ENCODE results near the gene ACY1.
A peak's percentile ranks its signal among the peaks of the same experiment; 100 is the strongest.

ACY1 gene

DNA sequence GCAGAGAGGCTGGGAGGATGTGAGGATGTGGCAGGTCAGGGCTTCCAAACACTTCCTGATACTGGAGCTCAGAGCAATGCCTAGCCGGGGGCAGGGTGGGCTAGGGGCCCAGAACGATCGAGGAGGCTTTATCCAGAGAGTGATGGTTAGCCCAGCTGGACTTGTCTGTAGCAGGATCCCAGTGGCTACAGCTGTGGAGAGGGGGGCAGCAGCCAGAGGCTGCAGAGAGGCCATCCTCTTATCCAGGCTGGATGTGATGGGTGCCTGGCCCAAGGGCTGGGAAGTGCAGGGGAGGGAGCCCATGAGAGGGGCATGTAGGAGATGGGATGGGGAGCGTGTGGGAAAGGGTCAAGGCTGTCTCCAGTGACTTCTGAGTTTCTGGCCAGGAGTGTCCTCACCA lies 36.5 kb upstream of the ACY1 start:
- DNase-seq = no peak

DNA sequence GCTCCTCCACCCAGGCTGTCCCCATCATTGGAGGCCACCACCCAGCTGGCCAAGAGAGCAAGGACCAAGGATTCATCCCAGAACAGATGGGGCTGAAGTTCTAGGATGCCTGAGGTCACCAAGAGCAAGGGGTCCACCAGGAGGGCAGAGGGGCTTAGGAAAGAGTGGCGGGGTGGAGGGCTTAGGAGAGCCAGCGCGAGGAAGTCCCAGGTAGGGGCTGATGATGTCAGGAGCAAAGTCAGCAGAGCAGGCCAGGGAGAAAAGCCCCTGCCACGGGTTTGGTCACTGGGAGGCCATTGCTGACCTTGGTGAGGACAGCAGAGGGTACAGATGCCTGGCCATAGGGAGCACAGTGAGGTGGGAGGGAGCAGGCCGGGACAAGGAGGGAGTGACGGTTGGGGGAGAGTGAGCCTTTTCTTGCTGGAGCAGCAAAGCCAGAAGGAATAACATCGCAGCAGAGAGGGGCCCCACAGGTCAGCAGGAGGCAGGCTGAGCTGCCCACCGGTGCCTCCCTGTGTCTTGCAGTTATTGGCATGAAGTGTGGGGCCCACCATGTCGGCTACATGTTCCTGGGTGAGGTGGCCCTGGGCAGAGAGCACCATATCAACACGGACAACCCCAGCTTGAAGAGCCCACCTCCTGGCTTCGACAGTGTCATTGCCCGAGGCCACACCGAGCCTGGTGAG lies 36.0 kb upstream of the ACY1 start:
- DNase-seq = no peak

DNA sequence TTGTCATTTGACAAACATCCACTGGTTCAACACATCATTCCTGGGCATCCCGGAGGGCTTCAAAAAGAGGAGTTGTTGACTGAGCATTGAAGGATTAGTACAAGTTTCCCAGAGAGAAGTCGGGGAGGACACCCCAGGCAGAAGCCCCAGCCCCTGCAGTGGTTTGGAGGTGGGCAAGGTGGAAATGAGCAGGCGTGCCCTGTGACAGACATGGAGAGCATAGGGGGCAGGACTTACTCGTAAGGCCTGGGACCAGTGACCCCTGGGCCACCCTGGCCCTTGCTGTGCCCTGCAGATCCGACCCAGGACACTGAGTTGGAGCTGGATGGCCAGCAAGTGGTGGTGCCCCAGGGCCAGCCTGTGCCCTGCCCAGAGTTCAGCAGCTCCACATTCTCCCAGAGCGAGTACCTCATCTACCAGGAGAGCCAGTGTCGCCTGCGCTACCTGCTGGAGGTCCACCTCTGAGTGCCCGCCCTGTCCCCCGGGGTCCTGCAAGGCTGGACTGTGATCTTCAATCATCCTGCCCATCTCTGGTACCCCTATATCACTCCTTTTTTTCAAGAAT lies 35.2 kb upstream of the ACY1 start:
- no peak for DNase-seq

DNA sequence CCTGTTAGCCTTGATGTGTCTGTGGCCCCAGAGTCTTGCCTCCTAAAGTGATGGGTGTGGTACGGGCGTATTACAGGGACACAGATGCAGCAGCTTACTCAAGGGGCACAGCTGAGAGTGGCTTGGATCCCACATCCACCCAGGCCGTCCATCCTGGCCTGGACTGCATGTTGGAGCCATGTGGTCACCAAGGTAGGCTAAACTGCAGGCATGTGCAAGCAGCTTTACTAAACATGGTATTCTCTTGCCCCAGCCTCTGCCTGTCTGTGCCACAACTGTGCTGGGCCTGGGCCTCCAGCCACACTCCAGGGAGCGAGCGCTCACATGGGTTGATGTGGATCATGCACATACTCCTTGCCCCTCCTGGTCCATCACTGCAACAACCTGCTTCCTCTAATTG lies 34.2 kb upstream of the ACY1 start:
- DNase-seq = no peak

DNA sequence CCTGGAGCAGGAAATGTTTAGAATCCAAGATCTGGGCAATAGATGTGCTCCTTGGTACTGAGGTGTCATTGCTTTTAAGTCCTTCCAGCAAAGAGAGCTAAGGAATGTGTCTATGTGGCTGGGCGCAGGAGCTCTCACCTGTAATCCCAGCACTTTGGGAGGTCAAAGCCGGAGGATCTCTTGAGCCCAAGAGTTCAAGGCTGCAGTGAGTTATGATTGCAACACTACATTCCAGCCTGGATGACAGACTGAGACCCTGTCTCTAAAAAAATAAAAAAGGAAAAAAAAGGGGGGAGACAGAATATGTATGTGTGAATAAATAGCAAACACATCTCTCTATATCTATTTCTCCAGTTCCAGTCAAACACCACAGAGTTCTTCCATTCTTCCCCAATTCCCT lies 32.4 kb upstream of the ACY1 start:
- no peak for DNase-seq

DNA sequence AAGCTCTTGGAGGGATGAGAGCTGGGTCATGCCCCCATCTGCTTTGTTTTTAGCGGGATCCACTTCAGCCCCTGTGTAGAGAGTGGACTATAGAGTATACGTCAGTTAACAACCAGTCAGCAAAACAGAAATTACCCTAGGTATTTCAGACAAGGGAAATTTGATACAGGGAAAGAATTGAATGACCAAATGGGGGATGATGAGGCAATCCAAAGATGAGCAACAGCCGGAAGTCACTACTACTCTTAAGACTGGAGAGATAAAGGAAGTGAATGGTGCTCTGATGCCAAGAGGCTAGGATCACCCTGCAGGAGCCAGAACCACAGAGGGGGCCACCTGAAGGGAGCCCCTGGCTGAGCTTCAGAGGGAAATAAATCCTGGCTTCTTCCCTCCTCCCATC lies 29.9 kb upstream of the ACY1 start:
- DNase-seq = peak in 1 of 2 donors; percentile 20

DNA sequence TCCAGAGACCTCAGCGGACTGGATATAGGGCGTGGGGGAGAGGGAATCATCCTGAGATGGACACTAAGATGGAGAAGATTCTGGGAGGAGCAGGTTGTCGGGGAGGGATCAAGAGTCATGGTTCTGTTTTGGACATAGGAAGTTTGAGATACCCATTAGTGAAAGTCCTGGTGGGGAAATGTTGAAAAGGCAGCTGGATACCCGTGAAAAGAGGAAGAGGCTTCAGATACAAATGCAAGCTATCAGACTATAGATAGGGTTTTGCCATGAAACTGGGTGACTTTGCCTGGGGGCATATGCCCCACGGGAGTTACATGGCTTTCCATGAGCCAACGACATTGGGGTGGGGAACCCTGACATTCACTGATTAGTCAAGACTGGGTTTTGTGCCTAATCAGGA lies 29.2 kb upstream of the ACY1 start:
- no peak for DNase-seq

DNA sequence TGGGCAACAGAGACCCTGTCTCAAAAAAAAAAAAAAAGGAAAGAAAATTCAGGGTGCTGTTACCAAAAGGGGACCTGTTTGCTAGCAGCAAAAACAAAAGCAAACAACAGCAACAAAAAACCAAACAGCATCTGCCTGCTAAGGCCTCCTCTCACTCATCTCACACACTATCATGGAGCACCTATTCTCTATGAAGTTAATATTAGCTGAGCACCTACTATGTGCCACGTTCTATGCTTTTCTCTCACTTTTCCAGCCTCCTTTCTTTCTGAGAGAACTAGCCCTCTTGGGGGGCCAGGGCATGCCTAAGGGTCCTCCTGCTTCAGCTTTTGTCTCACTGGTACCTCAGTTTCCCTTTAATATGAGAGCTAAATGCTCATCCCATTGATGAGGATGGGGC lies 28.6 kb upstream of the ACY1 start:
- no peak for DNase-seq

DNA sequence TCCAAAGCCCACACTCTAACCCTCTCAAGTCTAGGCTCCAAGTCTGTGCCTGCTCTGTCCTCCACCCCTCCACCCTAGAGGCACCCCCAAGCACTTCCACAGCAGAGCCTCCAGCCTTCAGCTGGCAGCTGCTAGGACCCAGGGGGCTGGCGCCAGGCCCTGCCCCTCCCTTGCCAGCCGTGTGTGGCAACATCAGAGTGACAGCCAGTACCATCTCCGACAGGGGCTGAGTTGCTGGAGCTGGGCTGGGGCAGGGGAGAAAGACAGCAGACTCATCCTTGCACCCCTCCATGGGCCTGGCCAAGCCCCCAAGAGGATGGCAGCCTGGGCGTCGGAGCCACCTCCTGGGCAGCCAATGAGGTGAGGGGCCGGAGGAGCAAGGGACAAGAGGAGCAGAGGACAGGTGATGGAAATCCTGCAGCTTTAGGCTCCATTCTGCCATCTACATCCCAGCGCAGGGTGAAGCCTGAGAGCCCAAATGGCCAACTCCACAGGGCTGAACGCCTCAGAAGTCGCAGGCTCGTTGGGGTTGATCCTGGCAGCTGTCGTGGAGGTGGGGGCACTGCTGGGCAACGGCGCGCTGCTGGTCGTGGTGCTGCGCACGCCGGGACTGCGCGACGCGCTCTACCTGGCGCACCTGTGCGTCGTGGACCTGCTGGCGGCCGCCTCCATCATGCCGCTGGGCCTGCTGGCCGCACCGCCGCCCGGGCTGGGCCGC lies 28.0 kb upstream of the ACY1 start, which contains the start of gene GPR62:
Gene GPR62 (plus strand): TSS at position 207 of the 718 bp plus-strand sequence. CDS start 272 bp downstream, at position 479.
- no peak for DNase-seq

DNA sequence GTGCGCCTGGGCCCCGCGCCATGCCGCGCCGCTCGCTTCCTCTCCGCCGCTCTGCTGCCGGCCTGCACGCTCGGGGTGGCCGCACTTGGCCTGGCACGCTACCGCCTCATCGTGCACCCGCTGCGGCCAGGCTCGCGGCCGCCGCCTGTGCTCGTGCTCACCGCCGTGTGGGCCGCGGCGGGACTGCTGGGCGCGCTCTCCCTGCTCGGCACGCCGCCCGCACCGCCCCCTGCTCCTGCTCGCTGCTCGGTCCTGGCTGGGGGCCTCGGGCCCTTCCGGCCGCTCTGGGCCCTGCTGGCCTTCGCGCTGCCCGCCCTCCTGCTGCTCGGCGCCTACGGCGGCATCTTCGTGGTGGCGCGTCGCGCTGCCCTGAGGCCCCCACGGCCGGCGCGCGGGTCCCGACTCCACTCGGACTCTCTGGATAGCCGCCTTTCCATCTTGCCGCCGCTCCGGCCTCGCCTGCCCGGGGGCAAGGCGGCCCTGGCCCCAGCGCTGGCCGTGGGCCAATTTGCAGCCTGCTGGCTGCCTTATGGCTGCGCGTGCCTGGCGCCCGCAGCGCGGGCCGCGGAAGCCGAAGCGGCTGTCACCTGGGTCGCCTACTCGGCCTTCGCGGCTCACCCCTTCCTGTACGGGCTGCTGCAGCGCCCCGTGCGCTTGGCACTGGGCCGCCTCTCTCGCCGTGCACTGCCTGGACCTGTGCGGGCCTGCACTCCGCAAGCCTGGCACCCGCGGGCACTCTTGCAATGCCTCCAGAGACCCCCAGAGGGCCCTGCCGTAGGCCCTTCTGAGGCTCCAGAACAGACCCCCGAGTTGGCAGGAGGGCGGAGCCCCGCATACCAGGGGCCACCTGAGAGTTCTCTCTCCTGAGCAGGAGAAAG lies 27.2 kb upstream of the ACY1 start:
- peak; percentile 27 to 43 for DNase-seq

DNA sequence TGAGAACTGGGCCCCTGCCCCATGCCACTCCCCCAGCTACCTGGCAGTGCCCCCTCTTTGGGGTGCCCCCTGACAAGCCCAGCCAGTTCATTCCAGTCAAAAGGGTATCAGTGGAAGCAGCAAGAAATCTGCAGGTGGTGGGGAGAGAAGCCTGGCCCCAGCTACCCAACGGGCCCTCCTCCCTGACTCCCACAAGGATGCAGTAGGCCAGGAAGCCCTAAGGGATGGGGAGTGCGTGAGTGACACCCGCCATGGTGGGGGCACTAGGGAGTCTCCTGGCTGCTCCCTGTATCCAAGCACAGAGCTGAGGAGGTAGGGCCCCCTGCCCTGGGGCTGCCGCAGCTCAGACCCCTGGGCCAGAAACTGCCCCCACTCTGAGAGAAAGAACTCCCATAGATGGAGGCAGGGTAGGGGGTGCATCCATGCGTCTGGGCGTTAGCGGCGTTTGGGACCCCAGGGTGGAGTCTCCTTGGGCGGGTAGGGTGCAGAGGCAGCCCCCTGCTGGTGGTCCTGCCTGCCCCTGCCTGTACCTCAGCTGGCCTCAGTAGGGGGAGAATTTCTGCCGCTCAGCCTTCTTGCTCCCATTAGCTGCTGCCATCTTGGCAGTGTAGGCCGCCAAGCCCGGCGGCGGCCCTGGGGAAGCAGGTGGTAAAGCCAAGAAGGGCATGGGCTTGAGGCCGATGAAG lies 25.7 kb upstream of the ACY1 start:
- DNase-seq = no peak

DNA sequence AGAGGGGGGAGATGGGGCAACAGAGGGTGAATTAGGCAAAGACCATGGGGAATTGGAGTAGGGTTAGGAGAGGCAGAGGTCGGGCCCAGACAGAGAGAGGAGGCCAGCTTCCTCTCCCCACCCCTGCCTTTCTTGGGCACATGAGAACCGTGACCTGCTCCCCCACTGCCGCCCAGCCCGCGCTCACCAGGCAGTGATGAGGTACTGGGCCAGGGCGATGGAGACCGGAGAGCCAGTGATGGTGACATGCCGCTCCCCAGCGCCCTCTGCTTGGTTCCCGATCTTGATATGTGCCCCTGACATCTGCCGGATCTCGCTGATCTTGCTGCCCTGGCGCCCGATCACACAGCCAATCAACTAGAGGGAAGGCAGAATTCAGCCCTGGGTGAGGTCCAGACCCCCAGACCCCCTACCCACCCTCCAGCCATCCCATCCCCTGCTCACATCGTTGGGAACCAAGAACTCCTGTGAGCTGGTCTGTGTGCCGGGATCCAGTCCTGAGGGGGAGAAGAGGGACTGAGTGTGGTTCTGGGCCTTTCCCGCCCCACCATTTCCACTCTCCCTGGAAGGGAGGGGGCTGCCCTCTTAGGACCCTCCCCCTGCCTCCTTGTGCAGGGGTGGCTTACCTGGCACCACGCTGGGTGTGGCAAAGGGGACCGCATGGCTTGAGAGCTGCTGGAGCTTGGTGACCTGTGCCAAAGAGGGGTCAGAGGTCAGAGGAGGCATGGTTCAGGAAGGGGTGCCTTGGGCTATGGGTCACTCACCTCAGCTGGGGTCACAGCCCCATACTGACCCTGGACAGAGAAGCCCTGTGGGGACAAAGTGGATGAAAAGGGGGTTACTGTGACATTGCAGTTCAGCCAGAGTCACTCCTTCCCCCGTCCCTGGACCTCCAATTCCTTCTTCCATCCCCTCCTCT lies 24.5 kb upstream of the ACY1 start:
- DNase-seq = no peak

DNA sequence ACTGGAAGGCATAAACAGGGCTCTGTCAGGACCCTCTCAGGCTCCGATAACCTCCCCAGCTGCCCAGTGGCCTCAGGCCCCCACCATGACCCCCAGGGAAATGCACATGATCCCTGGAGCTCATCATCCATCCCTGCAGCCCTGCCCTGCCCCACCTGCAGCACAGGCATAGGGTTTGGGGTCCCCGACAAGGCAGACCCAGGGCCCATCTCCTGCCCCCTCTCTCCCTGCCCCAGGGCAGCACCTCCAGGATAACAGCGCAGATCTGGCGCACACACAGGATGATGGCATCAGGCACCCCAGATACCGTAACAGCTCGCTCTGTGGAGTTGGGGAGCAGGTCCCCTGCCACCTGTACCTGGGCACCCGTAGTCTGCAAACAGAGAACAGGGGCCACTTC lies 23.7 kb upstream of the ACY1 start:
- no peak for DNase-seq

DNA sequence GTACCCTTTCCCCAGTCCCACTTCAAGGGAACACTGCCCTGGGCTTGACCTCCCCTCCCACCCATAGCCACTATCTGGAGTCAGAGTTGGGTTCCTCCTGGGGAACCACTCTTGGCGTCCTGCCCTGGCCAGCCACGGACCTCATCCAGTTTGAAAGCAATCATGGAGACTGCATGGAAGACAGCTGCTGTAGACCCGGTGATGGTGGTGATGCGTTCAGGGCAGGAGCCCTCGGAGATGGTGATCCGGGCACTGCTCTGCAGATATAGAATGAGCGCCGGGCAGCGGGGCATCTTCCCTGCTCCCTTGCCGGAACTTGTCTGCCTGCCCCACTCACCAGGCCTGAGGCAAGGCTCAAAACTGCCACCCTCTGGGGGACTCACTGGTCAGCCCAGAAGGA lies 22.9 kb upstream of the ACY1 start:
- DNase-seq = no peak

DNA sequence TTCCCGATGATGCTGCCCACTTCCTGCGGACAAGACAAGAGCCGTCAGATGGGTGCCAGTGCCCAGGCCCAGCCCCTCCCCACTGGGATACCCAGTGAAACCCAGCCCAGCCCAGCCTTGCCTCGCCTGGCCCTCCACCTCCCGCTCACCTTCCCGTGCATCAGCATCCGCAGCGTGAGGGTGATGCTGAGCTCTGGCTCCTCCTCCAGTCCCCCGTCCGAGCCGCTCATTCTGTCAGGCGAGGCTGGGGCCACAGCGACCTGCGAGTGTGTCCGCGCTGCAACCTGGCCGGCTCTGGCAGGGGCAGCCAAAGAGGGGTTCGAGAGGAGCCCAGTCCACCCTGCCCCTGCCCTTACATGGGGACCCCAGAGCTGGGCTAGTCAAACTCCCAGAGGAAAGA lies 22.3 kb upstream of the ACY1 start:
- no peak for DNase-seq

DNA sequence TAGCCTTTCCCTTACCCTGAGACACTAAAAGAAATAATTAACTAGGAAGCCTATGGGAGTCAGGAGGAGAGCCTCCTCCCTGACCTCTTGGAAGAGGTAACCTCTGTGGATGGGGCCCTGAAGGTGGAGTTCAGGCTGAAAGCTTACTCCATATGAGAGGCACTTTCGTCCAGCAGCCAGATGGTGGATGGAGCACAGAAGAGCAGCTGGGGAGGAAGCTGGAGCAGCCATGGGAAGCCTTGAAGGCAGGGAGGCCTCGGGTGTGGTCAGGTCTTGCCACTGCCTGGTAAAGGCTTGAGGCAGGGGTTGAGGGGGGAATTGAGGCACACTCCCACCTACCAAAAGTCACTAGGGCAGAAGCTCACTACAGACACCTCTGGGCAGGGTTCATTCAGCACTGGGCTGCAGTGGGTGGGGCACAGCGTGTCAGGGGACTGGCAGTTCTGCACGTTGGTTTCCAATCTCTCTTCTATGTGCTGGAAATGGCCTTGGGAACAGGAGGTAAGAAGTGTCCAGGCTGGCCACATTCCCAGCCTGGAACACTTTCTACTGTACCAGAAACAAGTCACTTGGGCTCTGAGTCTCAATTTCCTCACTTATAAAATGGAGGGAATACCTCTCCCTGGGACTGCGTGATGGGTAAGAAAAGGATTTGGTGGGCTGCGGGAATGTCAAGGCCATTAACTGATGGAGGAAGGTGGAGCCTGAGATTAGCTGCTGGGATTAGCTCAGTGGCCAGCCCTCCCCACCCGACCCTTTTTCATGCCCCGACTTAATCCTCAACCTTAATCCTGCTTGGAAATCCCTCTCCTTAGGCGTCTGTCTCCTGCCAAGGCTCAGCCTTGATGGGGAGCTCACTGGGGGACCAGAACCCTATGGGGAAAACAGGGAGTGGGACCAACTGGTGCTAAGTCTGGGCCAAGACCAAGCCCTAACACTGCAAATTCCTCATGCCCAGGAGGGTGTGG lies 21.4 kb upstream of the ACY1 start:
- DNase-seq = no peak

DNA sequence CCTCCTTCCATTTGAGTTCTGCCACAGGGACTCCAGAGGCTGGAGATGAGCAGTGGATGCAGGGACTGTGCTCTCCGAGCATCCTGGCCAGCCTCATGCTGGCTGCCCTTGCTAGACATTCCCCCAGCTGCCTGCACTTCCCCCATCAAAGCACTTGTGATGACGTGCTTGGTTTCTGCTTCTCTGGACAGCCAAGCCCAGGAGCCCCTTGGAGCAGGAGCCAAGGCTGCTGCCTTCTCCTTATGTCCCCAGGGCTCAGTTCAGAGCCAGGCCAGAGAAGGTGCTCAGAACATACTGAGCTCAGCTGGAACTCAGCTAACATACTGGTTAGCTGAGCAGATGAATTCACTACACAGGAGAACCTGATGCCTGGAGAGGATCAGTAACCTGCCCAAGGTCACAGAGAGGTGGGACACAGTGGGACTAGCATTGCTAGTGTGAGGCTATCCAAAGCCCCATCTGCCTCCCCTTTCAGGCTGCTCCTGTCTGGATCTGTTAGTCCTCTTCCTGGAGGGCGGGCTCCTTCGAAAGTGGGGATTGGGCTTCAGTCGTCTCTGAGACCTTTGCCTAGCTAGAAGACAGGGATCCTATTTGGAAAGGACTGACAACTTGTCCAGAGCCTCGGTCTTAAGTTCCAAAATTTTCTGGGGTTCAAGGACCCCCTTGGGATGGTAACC lies 20.3 kb upstream of the ACY1 start:
- DNase-seq = no peak

DNA sequence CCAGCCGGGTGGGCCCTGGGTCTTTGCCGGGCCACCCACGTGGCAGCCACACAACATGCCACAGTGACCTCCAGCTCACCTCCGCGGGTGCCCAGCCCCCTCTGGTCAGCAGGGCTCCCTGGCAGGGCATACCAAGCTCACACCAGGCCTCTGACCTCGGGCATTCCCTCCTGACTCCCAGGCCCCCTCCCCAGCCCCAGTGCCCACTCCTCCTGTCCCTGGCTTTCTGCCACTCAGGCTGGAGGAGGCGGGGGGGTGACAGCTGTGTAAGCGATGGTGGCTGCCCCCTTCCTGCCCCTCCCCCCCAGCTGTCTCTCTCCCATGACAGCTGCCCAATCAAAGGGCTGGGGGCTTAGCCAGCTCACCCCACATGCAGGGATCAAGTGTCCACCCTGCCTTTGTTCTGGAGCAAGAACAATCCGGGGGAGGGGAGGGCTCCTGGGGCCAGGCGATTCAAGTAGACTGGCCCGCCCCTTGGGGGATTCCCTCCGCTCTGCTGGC lies 19.3 kb upstream of the ACY1 start:
- no peak for DNase-seq

DNA sequence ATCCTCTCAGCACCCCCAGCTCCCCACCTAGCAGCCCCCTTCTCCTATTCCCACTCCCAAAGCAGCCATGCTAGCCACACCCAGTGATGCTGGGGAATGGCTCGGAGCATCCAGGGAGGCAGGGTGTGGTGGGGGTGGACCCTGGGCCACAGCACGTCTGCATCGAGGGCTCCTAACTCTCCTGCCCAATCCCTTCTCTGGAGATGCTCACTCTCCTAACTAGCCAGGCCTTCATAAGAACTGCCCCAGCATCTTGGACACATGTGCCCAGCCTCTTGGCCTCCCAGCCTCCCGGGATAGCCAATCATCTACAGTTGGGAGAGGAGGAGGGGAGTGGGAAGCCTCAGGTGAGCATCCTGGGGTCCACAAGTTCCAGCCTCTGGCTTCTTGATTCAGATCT lies 18.8 kb upstream of the ACY1 start:
- no peak for DNase-seq

DNA sequence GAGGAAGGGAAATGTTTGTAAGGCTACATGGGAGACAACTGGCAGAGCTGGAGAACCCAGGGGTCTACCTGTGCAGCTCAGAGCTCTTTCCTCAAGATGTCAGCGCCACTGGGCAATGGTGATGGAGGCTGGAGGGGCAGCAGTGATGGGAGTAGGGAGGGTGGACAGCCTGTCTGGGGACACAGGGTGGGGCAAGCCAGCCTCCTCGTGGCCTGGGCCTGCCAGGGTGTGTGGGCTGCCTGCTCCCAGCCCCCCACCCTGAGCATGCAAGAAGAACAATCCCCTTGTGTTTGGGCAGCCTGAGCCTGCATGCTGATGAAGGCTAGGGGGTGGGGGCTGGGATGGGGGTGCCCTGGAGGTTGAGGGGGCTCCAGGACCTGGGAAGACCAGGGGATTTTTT lies 17.3 kb upstream of the ACY1 start:
- no peak for DNase-seq

Data from CD4-positive, alpha-beta T cell treated with Interleukin-4 for 1 hour (primary cell).